Glutamatergic neuron (in vitro differentiated cells): Measurements from ENCODE around the gene ABHD1. TPM values are rescaled to one million over a fixed set of nuclear protein-coding genes. Genes with fewer than 3 reads are reported as not detected.

ENCODE experiments used
- DNase-seq: peaks from one replicate; pipeline ENCODE4 v3.0.0; 2022
- H3K27ac Mint-ChIP-seq: one replicate; pipeline ENCODE4 v1.8.0; 2020; ENCODE audit warnings: mild to moderate bottlenecking, mixed read lengths, inconsistent platforms; ENCODE audit not compliant: unreplicated experiment
- H3K27me3 Mint-ChIP-seq: one replicate; pipeline ENCODE4 v1.8.0; 2020; ENCODE audit warnings: mild to moderate bottlenecking, moderate library complexity, mixed read lengths, inconsistent platforms; ENCODE audit not compliant: unreplicated experiment
- H3K36me3 Mint-ChIP-seq: one replicate; pipeline ENCODE4 v1.8.0; 2020; ENCODE audit warnings: mild to moderate bottlenecking, mixed read lengths, inconsistent platforms; ENCODE audit not compliant: unreplicated experiment
- H3K4me1 Mint-ChIP-seq: one replicate; pipeline ENCODE4 v1.8.0; 2020; ENCODE audit warnings: mild to moderate bottlenecking, low read depth, mixed read lengths, inconsistent platforms; ENCODE audit not compliant: unreplicated experiment
- H3K4me3 Mint-ChIP-seq: one replicate; pipeline ENCODE4 v1.8.0; 2020; ENCODE audit warnings: mild to moderate bottlenecking, mixed read lengths, inconsistent platforms; ENCODE audit not compliant: unreplicated experiment
- H3K9me3 Mint-ChIP-seq: one replicate; pipeline ENCODE4 v1.8.0; 2020; ENCODE audit warnings: mild to moderate bottlenecking, moderate library complexity, mixed read lengths, inconsistent platforms; ENCODE audit not compliant: unreplicated experiment
- total RNA-seq: library from RNA; stranded (reverse); fragmentation: NEBNext Ultra II Directional; extraction: Animal tissue kit (Norgen Biotek cat#: 25700); gene quantifications from one replicate; pipeline ENCODE4 v1.2.1, GENCODE V29; 2021; ENCODE audit not compliant: unreplicated experiment
- TF ChIP-seq, protein P1 (sequence below): fragments of 200-600 bp; sonication (generic); IDR thresholded peaks from one replicate; pipeline ENCODE4 v1.5.0; 2021; ENCODE audit not compliant: partially characterized antibody, unreplicated experiment

The ABHD1 gene
- total RNA-seq, 1 donor from 2014 or later = not detected

DNA sequence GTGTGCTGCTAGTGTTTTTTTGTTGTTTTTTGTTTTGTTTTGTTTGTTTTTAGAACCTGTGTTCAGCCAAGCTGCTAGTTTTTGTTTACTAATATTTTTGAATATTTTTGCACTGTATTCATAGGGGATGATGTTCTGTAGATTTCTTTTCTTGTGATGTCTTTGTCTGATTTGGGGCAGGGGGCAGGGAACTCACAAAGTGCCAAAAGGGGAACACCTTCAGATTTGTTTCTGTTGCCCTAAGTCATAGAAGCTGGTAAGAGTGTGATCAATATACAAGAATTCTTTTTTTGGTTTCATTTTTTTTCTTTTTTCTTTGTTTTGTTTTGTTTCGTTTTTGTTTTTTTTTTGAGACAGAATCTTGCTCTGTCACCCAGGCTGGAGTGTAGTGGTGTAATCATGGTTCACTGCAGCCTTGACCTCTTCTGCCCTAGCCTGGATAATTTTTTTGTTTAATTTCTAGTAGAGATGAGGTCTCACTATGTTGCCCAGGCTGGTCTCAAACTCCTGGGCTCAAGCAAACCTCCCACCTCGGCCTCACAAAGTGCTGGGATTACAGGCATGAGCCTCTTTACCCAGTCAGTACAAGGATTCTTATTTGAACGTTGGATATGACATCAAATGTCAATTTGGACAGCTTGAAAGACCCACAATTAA is 55.9 kb downstream of the ABHD1 start:
- DNase-seq = no peak
- TF ChIP-seq, protein P1, sequence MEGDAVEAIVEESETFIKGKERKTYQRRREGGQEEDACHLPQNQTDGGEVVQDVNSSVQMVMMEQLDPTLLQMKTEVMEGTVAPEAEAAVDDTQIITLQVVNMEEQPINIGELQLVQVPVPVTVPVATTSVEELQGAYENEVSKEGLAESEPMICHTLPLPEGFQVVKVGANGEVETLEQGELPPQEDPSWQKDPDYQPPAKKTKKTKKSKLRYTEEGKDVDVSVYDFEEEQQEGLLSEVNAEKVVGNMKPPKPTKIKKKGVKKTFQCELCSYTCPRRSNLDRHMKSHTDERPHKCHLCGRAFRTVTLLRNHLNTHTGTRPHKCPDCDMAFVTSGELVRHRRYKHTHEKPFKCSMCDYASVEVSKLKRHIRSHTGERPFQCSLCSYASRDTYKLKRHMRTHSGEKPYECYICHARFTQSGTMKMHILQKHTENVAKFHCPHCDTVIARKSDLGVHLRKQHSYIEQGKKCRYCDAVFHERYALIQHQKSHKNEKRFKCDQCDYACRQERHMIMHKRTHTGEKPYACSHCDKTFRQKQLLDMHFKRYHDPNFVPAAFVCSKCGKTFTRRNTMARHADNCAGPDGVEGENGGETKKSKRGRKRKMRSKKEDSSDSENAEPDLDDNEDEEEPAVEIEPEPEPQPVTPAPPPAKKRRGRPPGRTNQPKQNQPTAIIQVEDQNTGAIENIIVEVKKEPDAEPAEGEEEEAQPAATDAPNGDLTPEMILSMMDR = no peak
- peaks cover 3% of the 10 kb centered on the region for H3K4me1 Mint-ChIP-seq
- no peak overlapping the region for H3K27ac Mint-ChIP-seq
- H3K4me3 Mint-ChIP-seq = no peak overlapping the region
- H3K9me3 Mint-ChIP-seq = no peaks in the 10 kb centered on the region
- peaks cover 5% of the 10 kb centered on the region for H3K27me3 Mint-ChIP-seq
- H3K36me3 Mint-ChIP-seq = no peaks in the 10 kb centered on the region

Other genes starting within 250 kb of the ABHD1 start
- 49.2 TPM for gene MAPRE3, start 153.2 kb upstream of the ABHD1 start, total RNA-seq
- gene TMEM214, start 90.8 kb upstream of the ABHD1 start, total RNA-seq = 35.8 TPM
- gene AGBL5, start 72.1 kb upstream of the ABHD1 start, total RNA-seq = 17.3 TPM
- 215 TPM for gene OST4, start 52.2 kb upstream of the ABHD1 start, total RNA-seq
- 3.2 TPM for gene EMILIN1, start 45.2 kb upstream of the ABHD1 start, total RNA-seq
- 5.3 TPM for gene KHK, start 37.0 kb upstream of the ABHD1 start, total RNA-seq
- gene CGREF1, start 4.7 kb upstream of the ABHD1 start, total RNA-seq = 1.3 TPM
- 35.5 TPM for gene PREB, start 10.8 kb downstream of the ABHD1 start, total RNA-seq
- not detected for gene PRR30, start 15.6 kb downstream of the ABHD1 start, total RNA-seq
- not detected for gene TCF23, start 25.2 kb downstream of the ABHD1 start, total RNA-seq
- gene ATRAID, start 88.2 kb downstream of the ABHD1 start, total RNA-seq = 58.8 TPM
- gene SLC5A6, start 88.5 kb downstream of the ABHD1 start, total RNA-seq = 40.0 TPM
- gene CAD, start 93.6 kb downstream of the ABHD1 start, total RNA-seq = 38.5 TPM
- gene SLC30A3, start 139.2 kb downstream of the ABHD1 start, total RNA-seq = 1.3 TPM
- not detected for gene DNAJC5G, start 151.6 kb downstream of the ABHD1 start, total RNA-seq
- gene TRIM54, start 158.6 kb downstream of the ABHD1 start, total RNA-seq = 2.0 TPM
- gene UCN, start 184.6 kb downstream of the ABHD1 start, total RNA-seq = 1.9 TPM
- gene MPV17, start 199.3 kb downstream of the ABHD1 start, total RNA-seq = 56.6 TPM
- 111 TPM for gene GTF3C2, start 232.9 kb downstream of the ABHD1 start, total RNA-seq
- gene EIF2B4, start 246.5 kb downstream of the ABHD1 start, total RNA-seq = 53.6 TPM
- 72.5 TPM for gene SNX17, start 246.8 kb downstream of the ABHD1 start, total RNA-seq